ENCODE results near the gene FUT4.

Gene FUT4

GRCh38 chr11:94595076-94595475, 51.4 kb downstream of the FUT4 start:
- no peak for TF ChIP-seq CTCF (IDR thresholded peaks at IDR 0.05; ENCODE audit: control insufficient read depth, extremely low read depth, insufficient read depth)
- no peak for DNase-seq (ENCODE audit: low read depth)
- no peak overlapping the region for H3K4me3 ChIP-seq (ENCODE audit: low read depth, low read length)

GRCh38 chr11:94597896-94598295, 54.2 kb downstream of the FUT4 start:
- peak; percentile 59 for DNase-seq (ENCODE audit: low read depth)
- TF ChIP-seq CTCF (IDR thresholded peaks at IDR 0.05; ENCODE audit: control insufficient read depth, extremely low read depth, insufficient read depth), result peak; percentile 86
- no peak overlapping the region for H3K4me3 ChIP-seq (ENCODE audit: low read depth, low read length)

Data from LNCaP clone FGC (cell line).